Activated CD8-positive, alpha-beta T cell treated with anti-CD3 and anti-CD28 coated beads, Interleukin-2, amount 10 ng/mL, durations not matched to agents 7 days and 5 days (primary cell): Measurements from ENCODE around the gene LY6G6D. TPM values are rescaled to one million over a fixed set of nuclear protein-coding genes. Genes with fewer than 3 reads are reported as not detected.
"Not testable (repeated sequence)": the region's sequence is repeated elsewhere in the genome, so short reads cannot be mapped to it uniquely, and the experiment has no call there.

Experiments
- ATAC-seq: fragments of 150-1000 bp; cut with Tn5 transposase; one replicate; pipeline ENCODE4 v1.10.0; 2021; ENCODE audit warnings: moderate library complexity
- CTCF ChIA-PET: fragments of 350-600 bp; sonication (Branson Sonifier 250); formaldehyde crosslinking; loops from one replicate; lab custom pipeline; 2021; ENCODE audit warnings: antibody characterized with exemption; lab: Charles Lee
- POLR2A ChIA-PET: fragments of 350-600 bp; sonication (Branson Sonifier 250); formaldehyde crosslinking; loops from one replicate; lab custom pipeline; 2021; ENCODE audit warnings: antibody characterized with exemption; lab: Charles Lee
- DNase-seq: peaks from one replicate; pipeline ENCODE4 v3.0.0-alpha.2; 2020
- H3K27ac Mint-ChIP-seq: one replicate; pipeline ENCODE4 v1.8.0; 2021; ENCODE audit warnings: mild to moderate bottlenecking, mixed read lengths
- H3K27me3 Mint-ChIP-seq: one replicate; pipeline ENCODE4 v1.8.0; 2021; ENCODE audit warnings: low read depth, mixed read lengths
- H3K36me3 Mint-ChIP-seq: one replicate; pipeline ENCODE4 v1.8.0; 2021; ENCODE audit warnings: low read depth, mixed read lengths
- H3K4me1 Mint-ChIP-seq: one replicate; pipeline ENCODE4 v1.8.0; 2021; ENCODE audit warnings: low read depth, mixed read lengths
- H3K4me3 Mint-ChIP-seq: one replicate; pipeline ENCODE4 v1.8.0; 2021; ENCODE audit warnings: mild to moderate bottlenecking, mixed read lengths
- H3K9me3 Mint-ChIP-seq: one replicate; pipeline ENCODE4 v1.8.0; 2022; ENCODE audit warnings: mixed read lengths; ENCODE audit not compliant: insufficient read depth
- total RNA-seq, 2 experiments: library from RNA; stranded (reverse); gene quantifications; one replicate each; pipeline ENCODE4 v1.2.3, GENCODE V29; 2021

LY6G6D gene
- total RNA-seq, 2 experiments from 2014 or later = not detected

- peaks cover 3% of the 10 kb centered on the region for H3K27me3 Mint-ChIP-seq
- no peak for ATAC-seq
- H3K4me1 Mint-ChIP-seq = peaks cover 25% of the 10 kb centered on the region
- H3K9me3 Mint-ChIP-seq = no peaks in the 10 kb centered on the region
- POLR2A ChIA-PET = no interaction called here
- no peaks in the 10 kb centered on the region for H3K36me3 Mint-ChIP-seq
- no peak for DNase-seq
- H3K4me3 Mint-ChIP-seq = no peak overlapping the region
- CTCF ChIA-PET = no interaction called here
- no peak overlapping the region for H3K27ac Mint-ChIP-seq
Observed at GRCh38 chr6:31708224-31708623, 6.9 kb upstream of the LY6G6D start.

DNA sequence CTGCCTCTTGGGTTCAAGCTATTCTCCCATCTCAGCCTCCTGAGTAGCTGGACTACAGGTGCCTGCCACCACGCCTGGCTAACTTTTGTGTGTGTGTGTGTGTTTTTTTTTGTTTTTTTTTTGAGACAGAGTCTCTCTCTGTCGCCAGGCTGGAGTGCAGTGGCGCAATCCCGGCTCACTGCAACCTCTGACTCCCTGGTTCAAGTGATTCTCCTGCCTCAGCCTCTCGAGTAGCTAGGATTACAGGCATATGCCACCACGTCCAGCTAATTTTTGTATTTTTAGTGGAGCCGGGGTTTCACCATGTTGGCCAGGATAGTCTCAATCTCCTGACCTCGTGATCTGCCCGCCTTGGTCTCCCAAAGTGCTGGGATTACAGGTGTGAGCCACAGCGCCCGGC lies 6.0 kb upstream of the LY6G6D start:
- H3K27me3 Mint-ChIP-seq, H3K4me3 Mint-ChIP-seq, H3K9me3 Mint-ChIP-seq, DNase-seq, H3K36me3 Mint-ChIP-seq, H3K27ac Mint-ChIP-seq, POLR2A ChIA-PET, ATAC-seq: not testable (repeated sequence)
- CTCF ChIA-PET = interaction anchor here (0.5 kb wide), 1 partner anchor 182 kb away, joined by 3 read pairs; no protein-coding TSS in a partner anchor
- H3K4me1 Mint-ChIP-seq = peaks cover 22% of the 10 kb centered on the region

- DNase-seq (no peak), ATAC-seq (no peak)
- Mint-ChIP-seq H3K4me3 (no peak overlapping the region), H3K4me1 (peaks cover 24% of the 10 kb centered on the region), H3K36me3 (no peaks in the 10 kb centered on the region), H3K9me3 (no peaks in the 10 kb centered on the region), H3K27ac (peak overlapping the region; percentile 65), H3K27me3 (peaks cover 10% of the 10 kb centered on the region)
- ChIA-PET POLR2A (interaction anchor here (0.7 to 1.1 kb wide), 2 partner anchors 7 to 27 kb away, joined by 3 to 6 read pairs; partner anchors contain the start of gene ABHD16A), CTCF (interaction anchor here (1.2 kb wide), 1 partner anchor 160 kb away, joined by 3 read pairs; no protein-coding TSS in a partner anchor)
Observed at GRCh38 chr6:31710523-31711219, 4.5 kb upstream of the LY6G6D start.

DNA sequence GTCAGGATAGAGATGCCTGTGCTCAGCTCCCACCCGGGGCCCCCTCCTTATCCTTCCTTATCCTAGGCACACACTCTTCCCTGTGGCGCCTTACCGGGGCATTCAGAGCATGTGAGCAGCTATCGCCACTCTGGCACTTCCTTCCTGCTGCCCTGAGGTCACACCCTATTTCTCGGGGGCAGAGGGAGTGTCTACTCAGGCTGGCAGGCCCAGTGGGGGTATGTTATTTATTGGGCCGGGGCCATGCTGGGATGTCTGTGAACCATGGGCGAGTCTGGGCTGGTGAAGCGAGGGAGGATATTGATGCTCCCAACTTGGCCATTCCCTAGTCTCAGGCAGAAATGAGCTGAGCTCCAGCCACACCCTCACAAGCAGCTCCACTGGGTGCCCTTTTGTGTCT lies 3.9 kb upstream of the LY6G6D start:
- Mint-ChIP-seq H3K9me3 (no peaks in the 10 kb centered on the region), H3K27ac (peak overlapping the region; percentile 65), H3K4me3 (no peak overlapping the region), H3K36me3 (no peaks in the 10 kb centered on the region), H3K4me1 (peaks cover 24% of the 10 kb centered on the region), H3K27me3 (peaks cover 10% of the 10 kb centered on the region)
- ATAC-seq = peak; percentile 59
- no peak for DNase-seq
- CTCF ChIA-PET = interaction anchor here (0.7 to 2.2 kb wide), 3 partner anchors 58 to 161 kb away, joined by 3 to 7 read pairs (median 3); no protein-coding TSS in a partner anchor
- POLR2A ChIA-PET = interaction anchor here (0.7 to 1.1 kb wide), 2 partner anchors 8 to 27 kb away, joined by 3 to 6 read pairs; partner anchors contain the start of gene ABHD16A

DNA sequence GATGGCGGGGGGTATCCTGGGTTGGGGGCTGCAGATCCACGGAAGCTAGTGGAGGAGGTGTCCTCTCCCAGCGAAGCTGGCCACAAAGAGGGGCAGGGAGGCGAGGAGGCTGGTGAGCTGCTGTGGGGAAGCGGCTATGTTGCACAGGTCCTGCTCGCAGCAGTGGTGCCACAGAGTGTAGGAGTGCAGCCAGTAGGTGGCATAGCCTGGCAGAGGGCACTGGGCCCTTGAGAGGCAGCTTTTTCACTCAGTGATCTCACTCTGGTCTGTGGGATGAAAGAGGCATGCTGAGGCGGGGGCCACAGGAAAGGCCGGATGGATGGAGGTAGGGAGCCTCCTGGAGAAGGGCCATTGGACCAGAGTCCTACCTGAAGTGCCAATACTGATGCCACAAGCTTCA lies 2.9 kb upstream of the LY6G6D start:
- Mint-ChIP-seq H3K27me3 (peaks cover 10% of the 10 kb centered on the region), H3K4me3 (no peak overlapping the region), H3K27ac (no peak overlapping the region), H3K4me1 (peaks cover 24% of the 10 kb centered on the region), H3K9me3 (no peaks in the 10 kb centered on the region), H3K36me3 (no peaks in the 10 kb centered on the region)
- CTCF ChIA-PET = interaction anchor here (1.7 to 2.2 kb wide), 2 partner anchors 9 to 57 kb away, joined by 6 to 7 read pairs; partner anchors contain the start of gene ABHD16A
- DNase-seq (no peak), ATAC-seq (peak; percentile 59)
- POLR2A ChIA-PET = interaction anchor here (0.6 to 2.1 kb wide), 2 partner anchors 9 to 24 kb away, joined by 3 to 10 read pairs; partner anchors contain the start of genes ABHD16A and CLIC1

- ChIA-PET POLR2A (interaction anchor here (2.1 kb wide), 1 partner anchor 10 kb away, joined by 10 read pairs; the partner anchor contains the start of gene ABHD16A), CTCF (interaction anchor here (0.7 to 3.0 kb wide), 7 partner anchors 9 to 94 kb away, joined by 3 to 8 read pairs (median 3); partner anchors contain the start of genes ABHD16A, DDAH2, LSM2 and MPIG6B)
- Mint-ChIP-seq H3K36me3 (no peaks in the 10 kb centered on the region), H3K9me3 (no peaks in the 10 kb centered on the region), H3K27me3 (peaks cover 10% of the 10 kb centered on the region), H3K27ac (no peak overlapping the region), H3K4me1 (peaks cover 24% of the 10 kb centered on the region), H3K4me3 (no peak overlapping the region)
- no peak for ATAC-seq
- no peak for DNase-seq
Observed at GRCh38 chr6:31713465-31713864, 1.7 kb upstream of the LY6G6D start.

DNA sequence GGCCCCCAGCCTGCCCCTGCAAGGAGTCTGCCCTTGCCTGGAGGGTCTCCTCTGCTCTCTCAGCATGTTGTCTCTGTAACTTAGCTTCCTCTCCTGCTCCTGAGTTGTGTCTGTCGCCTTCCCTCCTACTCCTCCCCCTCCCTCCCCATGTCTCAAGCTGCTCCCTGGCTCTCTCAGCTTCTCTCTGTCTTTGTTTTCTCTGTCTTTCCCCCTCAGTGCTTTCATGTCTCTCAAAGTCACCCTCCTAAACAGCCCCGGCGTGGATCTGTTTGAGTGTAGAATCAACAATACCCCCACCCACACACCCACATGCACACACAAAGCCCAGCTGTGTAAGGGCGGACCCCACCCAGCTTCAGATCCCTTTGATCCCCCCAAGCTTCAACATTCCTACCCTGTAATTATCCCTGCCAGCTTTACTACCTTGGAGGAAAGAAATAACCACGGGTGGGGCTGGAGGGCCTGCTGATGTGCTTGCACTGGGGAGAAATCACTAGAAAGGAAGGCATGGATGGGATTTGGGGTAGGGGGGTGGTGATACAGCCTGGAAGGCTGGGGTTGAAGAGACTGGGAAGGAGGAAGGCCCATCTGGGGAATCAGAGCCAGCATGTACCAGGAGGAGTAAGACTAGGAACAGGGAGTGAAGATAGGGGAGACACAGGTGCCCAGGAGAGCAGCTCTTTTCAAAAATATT lies 1.0 kb upstream of the LY6G6D start:
- H3K4me1 Mint-ChIP-seq = peaks cover 24% of the 10 kb centered on the region
- no peaks in the 10 kb centered on the region for H3K9me3 Mint-ChIP-seq
- ATAC-seq (no peak), DNase-seq (no peak)
- ChIA-PET CTCF (interaction anchor here (0.8 to 3.0 kb wide), 4 partner anchors 9 to 56 kb away, joined by 3 to 8 read pairs (median 3); partner anchors contain the start of genes DDAH2, MPIG6B and MSH5), POLR2A (interaction anchor here (0.8 to 2.1 kb wide), 2 partner anchors 11 to 22 kb away, joined by 3 to 10 read pairs; partner anchors contain the start of genes ABHD16A and CLIC1)
- no peak overlapping the region for H3K27ac Mint-ChIP-seq
- peaks cover 10% of the 10 kb centered on the region for H3K27me3 Mint-ChIP-seq
- H3K4me3 Mint-ChIP-seq = no peak overlapping the region
- H3K36me3 Mint-ChIP-seq = no peaks in the 10 kb centered on the region

DNA sequence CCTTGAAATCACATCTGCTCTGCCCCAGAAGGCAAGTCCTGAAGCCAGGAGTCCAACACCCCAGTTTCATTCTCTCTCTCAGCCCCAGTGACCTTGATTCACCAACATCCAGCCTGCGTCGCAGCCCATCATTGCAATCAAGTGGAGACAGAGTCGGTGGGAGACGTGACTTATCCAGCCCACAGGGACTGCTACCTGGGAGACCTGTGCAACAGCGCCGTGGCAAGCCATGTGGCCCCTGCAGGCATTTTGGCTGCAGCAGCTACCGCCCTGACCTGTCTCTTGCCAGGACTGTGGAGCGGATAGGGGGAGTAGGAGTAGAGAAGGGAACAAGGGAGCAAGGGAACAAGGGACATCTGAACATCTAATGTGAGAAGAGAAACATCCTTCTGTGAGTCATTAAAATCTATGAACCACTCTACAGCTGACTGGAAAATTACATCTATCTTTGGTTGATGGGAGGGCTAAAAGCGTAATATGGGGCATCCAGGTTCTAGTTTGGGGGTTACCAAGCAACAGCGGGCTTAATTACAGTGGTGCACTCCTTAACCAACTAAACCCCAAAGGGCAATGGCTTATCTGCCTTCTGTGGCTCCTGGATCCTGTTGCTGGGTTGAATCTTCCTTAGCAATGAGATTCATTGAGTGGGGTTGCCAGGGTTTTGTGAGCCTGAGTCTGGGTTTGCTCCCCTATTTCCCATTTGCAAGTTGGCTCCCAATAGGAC lies 2.5 kb downstream of the LY6G6D start:
- Mint-ChIP-seq H3K4me3 (no peak overlapping the region), H3K27ac (no peak overlapping the region), H3K4me1 (peaks cover 6% of the 10 kb centered on the region), H3K27me3 (peaks cover 18% of the 10 kb centered on the region), H3K36me3 (no peaks in the 10 kb centered on the region), H3K9me3 (no peaks in the 10 kb centered on the region)
- DNase-seq (no peak), ATAC-seq (no peak)
- POLR2A ChIA-PET = interaction anchor here (0.6 kb wide), 1 partner anchor 8 kb away, joined by 4 read pairs; no protein-coding TSS in a partner anchor
- CTCF ChIA-PET = no interaction called here

- Mint-ChIP-seq H3K27ac (no peak overlapping the region), H3K27me3 (peaks cover 14% of the 10 kb centered on the region), H3K36me3 (no peaks in the 10 kb centered on the region), H3K4me1 (peaks cover 11% of the 10 kb centered on the region), H3K4me3 (no peak overlapping the region), H3K9me3 (no peaks in the 10 kb centered on the region)
- DNase-seq = no peak
- ChIA-PET POLR2A (no interaction called here), CTCF (no interaction called here)
- ATAC-seq = no peak
Observed at GRCh38 chr6:31718265-31718664, 3.1 kb downstream of the LY6G6D start.

GRCh38 chr6:31719001-31719400 lies 3.9 kb downstream of the LY6G6D start:
- Mint-ChIP-seq H3K9me3 (no peaks in the 10 kb centered on the region), H3K4me3 (no peak overlapping the region), H3K27ac (no peak overlapping the region), H3K4me1 (peaks cover 17% of the 10 kb centered on the region), H3K27me3 (peaks cover 12% of the 10 kb centered on the region), H3K36me3 (no peaks in the 10 kb centered on the region)
- ATAC-seq = no peak
- ChIA-PET POLR2A (no interaction called here), CTCF (no interaction called here)
- DNase-seq = no peak

GRCh38 chr6:31720196-31720770 lies 5.1 kb downstream of the LY6G6D start:
- Mint-ChIP-seq H3K27ac (no peak overlapping the region), H3K4me1 (peaks cover 15% of the 10 kb centered on the region), H3K27me3 (peaks cover 8% of the 10 kb centered on the region), H3K9me3 (no peaks in the 10 kb centered on the region), H3K36me3 (no peaks in the 10 kb centered on the region), H3K4me3 (no peak overlapping the region)
- no peak for DNase-seq
- ATAC-seq = no peak
- CTCF ChIA-PET = no interaction called here
- POLR2A ChIA-PET = interaction anchor here (1.8 kb wide), 1 partner anchor 10 kb away, joined by 5 read pairs; no protein-coding TSS in a partner anchor
